ENCODE measurements around the gene PPP1R8.

PPP1R8 gene

GRCh38 chr1:27872802-27873551, 42.4 kb downstream of the PPP1R8 start:
- DNase-seq: no peak

DNA sequence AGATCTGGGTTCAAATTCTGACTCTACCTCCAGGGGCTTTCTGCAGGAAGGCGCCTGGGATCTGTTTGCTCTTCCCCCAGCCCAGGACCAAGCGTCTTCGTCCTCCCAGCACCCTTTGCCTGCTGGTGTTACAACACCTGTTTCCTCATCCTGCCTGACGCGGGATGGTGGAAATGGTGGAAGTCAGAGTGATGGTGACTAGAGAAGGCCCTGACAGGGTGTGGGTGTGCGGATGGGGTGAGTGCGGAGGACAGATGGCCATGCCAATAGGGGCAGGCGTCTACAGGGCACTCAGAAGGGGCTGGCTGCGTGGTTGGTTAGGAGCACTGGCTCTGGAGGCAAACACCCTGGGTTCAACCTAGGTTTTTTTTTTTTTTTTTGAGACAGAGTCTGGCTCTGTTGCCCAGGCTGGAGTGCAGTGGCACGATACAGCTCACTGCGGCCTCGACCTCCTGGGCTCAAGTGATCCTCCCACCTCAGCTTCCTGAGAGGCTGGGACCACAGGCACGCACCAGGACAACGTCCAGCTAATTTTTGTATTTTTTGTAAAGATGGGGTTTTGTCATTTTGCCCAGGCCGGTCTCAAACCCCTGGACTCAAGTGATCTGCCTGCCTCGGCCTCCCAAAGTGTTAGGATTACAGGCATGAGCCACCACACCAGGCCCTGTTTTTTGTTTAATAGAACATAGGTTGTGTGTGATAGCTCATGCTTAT, 43.2 kb downstream of the PPP1R8 start:
- DNase-seq: no peak

DNA sequence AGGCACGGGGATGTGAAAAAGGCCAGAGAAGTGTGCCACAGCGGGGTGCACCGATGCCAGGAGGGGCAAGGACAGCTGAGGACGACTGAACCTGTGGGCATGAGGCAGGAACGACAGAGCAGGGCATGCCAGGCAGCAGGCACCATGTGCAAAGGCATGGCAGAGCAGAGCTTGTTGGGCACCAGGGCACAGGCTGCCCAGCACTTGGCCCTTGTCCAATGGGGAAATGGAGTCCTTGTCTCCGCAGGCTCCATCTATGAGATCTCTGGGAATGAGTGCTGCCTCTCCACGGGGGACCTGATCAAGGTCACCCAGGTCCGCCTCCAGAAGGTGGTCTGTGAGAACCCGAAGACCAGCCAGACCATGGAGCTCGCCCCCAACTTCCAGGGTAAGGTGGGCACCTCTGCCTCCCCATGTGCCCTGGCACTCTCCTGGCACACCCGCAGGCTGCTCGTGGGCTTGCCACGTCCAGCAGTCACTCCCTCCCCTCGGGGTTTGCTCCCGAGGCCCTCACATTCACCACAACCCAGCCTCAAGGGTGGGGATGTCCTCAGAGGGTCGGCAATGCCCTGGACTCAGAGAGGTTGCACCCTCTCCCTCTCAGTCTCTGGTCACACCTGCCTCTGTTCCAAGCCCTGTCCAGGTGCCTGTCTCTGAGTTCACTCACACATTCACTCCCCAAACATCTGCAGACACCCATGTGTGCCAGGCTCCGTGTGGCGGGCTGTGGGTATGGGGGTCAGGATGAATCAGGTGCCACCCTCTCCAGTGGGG, 45.9 kb downstream of the PPP1R8 start:
- DNase-seq: no peak

DNA sequence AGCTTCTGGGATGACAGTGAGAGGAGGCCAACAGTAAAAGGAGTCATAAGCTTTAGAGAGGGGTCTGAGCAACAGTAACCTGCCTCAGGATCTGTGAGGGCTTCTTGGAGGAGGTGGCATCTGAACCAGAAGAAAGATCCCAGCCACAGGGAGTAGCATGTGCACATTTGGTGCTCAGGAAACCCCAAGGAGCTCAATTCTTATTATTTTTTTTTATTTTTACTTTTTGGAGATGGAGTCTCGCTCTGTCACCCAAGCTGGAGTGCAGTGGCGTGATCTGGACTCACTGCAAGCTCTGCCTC, 46.5 kb downstream of the PPP1R8 start:
- no peak for DNase-seq

DNA sequence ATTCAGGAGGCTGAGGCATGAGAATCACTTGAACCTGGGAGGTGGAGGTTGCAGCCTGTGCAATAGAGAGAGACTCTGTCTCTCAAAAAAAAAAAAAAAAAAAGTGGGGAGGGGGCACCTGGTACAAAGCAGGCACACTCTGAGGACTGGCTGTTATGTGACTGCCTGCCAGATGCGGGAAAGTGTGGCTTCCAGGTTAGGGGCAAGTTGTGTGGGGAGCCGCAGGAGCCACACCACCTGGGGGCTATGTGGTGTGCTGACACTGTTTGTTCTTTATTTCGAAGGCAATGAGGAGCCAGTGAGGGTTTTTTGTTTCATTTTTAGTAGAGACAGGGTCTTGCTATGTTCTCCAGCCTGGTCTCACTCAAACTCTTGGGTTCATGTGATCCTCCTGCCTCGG, 47.5 kb downstream of the PPP1R8 start:
- no peak for DNase-seq

GRCh38 chr1:27878787-27879335, 48.3 kb downstream of the PPP1R8 start:
- no peak for DNase-seq

DNA sequence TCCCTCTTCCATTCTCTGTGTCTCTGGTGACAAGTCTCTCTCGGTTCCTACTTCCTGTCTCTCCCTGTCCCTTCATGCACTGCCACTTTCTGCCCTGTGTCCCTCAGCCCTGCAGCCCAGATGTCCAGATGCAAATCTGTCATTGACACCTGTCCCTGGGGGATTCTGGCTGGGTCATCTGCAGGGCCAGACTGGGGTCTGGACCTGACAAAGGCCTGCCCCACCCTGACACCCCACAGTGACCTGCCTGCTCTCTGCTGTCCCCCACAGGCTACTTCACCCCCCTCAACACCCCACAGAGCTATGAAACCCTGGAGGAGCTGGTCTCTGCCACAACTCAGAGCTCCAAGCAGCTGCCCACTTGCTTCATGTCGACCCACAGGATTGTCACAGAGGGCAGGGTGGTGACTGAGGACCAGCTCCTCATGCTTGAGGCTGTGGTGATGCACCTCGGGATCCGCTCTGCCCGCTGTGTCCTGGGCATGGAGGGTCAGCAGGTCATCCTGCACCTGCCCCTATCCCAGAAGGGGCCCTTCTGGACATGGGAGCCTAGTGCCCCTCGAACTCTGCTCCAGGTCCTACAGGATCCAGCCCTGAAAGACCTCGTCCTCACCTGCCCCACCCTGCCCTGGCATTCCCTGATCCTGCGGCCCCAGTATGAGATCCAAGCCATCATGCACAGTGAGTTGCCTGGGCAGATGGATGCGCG, 48.9 kb downstream of the PPP1R8 start:
- DNase-seq: no peak

- DNase-seq: no peak
These were observed 51.9 kb downstream of the PPP1R8 start for GRCh38 chr1:27882543-27882903.

DNA sequence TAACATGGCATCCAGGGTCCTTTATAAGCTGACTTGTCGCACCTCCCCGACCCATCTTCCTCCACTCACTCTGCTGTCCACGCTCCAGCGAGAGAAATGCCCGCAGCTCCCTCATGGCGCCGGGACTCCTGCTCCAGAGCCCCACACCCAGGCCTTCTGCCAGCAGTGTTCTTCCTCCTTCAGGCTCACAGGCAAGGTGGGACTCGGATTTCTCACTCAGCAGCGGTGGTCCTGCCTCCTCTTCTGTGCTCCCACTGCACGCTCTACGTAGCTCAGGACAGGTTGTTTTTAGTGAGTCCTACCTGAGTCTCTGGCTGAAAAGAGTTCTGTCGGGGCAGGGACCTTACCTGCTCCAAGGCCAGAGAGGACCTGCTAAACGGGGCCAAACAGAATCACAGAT, 53.0 kb downstream of the PPP1R8 start:
- no peak for DNase-seq

DNA sequence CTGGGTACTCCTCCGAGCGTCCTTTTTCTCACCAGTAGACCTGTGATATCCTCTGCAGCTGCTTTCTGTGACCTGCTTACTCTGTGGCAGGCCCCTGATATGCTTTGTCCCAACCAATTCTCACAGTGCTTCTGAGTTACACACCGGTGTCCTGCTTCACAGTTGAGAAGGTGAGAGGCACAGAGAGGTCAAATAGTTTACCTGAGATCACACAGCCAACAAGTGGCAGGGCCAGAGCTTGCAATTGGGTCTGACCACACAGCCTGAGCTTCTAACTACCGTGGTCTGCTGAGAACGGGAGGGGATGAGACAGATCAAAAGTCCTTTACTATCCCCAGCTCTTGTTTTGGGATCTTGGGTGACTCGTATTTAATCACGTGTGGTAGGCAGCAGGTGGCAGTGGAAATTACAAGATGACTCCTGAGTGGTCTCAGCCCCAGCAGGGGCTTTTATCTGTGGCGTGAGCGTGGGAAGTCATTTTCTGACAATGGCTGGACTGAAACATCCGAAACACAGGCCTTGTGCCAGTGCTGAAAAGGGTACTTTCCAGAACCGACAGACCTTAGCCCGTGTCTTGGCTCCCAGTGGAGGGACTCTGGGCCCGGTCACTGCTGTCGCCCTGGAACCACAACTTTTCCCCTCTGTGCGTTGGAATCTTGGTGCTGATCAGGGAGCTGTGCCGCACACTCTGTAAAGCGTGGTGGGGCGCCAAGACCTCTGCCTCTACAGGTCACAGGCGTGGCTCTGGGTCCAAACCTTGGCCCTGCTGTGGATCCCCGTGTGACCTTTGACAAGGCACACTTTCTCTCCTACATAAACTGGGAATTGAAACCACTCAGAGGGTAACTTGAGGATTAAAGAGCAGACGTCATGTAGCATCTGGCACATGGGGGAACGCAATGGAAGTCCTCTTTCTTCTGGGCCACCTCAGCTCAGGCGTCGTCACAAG, 53.7 kb downstream of the PPP1R8 start:
- no peak for DNase-seq

- no peak for DNase-seq
These were observed 54.5 kb downstream of the PPP1R8 start for GRCh38 chr1:27885114-27885528.

DNA sequence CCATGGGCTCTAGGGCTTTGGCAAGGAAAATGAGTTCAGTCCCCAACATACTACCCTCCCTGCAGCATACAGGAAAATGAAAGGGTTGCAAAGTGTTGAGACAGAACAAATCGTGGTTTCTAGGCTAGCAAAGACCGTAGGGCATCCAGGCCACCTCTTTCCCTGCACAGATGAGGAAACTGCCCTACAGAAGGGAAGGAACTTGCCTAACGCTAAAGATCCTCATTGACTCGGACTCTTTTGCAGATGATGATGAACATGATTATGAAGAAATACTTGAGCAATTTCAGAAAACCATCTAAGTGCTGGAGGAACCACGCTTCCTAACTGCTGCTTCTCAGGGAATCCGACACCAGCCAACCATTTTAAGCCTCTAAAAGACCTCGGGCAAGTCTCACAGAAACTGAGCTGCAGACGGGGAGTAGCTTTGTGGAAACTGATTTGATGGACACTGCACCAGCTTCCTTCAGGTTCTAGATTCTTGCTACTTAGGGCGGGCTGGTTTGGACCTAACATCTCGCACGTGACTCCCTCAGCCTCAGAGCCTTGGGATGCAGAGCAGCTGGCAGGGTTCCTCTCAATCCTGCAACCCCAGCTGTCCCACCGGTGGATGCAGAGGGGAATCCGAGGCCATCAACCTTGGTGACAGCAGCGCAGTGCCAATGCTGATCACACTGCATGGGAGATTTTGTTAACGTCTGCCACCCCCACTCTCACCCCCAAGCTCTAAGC, 55.2 kb downstream of the PPP1R8 start:
- no peak for DNase-seq

DNA sequence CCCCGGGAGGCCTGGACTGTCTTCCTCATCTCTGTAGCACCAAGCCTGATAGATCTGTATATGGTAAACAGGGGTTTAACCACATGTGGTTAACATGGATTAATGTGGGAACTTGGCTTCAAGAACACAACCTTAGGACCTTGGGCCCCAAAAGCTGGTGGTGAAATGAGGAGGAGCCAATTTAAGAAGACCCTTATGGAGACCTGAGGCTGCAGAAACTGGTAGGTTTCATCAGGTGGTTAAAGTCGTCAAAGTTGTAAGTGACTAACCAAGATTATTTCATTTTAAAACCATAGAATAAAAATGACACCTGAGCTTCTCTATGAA, 55.7 kb downstream of the PPP1R8 start:
- DNase-seq: no peak

GRCh38 chr1:27886744-27887143, 56.2 kb downstream of the PPP1R8 start:
- no peak for DNase-seq

GRCh38 chr1:27887215-27888021, 56.8 kb downstream of the PPP1R8 start:
- no peak for DNase-seq

GRCh38 chr1:27889506-27889905, 58.9 kb downstream of the PPP1R8 start:
- no peak for DNase-seq

- no peak for DNase-seq
These were observed 60.8 kb downstream of the PPP1R8 start for GRCh38 chr1:27891196-27891889.

- no peak for DNase-seq
These were observed 63.9 kb downstream of the PPP1R8 start for GRCh38 chr1:27894521-27894920.

Data from NCI-H510A treated with DMSO at 0.1 percent for 48 hours (cell line).